NCI-H1694 (cell line): Measurements from ENCODE around the gene STEAP1.
"Not testable (repeated sequence)": the region's sequence is repeated elsewhere in the genome, so short reads cannot be mapped to it uniquely, and the experiment has no call there.

ENCODE experiments used
- DNase-seq: peaks from one replicate; lab custom pipeline; 2025; lab: John Stamatoyannopoulos, UW

The STEAP1 gene

DNA sequence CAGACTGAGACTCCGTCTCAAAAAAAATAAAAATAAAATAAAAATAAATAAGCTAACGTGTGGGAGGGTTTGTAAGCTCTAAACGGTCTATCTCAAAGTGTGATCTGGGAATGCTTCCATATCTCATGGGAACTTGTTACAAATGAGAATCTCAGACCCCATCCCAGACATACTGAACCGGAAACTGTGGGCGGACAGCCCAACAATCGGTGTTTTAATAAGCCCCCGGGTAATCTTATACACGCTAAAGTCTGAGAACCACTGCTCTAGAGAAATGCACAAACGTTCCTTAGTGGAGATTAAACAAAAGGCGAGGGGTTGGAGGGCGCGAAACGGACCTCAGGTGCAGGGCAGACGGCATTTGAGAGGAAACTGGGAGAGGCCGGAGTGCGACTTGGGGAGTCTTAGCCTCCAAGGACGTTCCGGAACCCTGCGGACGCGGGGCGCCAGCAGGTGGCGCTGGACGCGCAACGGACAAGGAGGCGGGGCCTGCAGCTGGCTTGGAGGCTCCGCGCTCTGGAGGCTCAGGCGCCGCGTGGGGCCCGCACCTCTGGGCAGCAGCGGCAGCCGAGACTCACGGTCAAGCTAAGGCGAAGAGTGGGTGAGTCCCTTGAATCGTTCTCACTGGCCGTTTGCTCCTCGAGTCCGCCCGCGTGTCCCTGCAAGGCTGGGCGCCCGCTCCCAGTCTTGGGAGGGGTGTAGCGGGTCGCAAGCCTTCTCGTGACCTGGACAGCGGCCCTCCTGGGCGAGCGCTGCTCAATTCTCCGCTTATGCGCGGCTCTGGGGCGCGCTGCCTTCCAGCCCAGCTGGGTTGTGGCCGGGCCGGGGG is at the start of gene STEAP1:
TSS of gene STEAP1 (plus strand) at position 527 of the 829 bp plus-strand sequence. CDS start 5,320 bp downstream, outside the sequence.
- DNase-seq = peak; percentile 56

DNA sequence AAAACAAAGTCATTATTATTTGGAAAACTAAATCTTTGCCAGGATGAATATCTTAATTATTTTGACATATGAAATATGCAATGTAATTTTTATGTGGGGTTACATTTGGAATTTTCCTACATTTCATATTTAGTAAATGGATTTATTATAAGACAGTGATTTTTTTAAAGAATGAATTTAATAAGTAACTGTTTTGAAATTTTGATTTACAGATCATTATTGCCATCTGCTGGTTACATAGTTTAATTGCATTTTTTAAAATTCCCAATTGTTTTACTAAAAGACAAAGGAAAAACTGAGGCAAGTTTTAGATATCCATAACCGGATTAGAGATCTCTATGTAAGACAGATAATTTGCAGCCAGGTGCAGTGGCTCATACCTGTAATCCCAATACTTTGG is 39.3 kb upstream of the STEAP1 start:
- not testable (repeated sequence) for DNase-seq

DNA sequence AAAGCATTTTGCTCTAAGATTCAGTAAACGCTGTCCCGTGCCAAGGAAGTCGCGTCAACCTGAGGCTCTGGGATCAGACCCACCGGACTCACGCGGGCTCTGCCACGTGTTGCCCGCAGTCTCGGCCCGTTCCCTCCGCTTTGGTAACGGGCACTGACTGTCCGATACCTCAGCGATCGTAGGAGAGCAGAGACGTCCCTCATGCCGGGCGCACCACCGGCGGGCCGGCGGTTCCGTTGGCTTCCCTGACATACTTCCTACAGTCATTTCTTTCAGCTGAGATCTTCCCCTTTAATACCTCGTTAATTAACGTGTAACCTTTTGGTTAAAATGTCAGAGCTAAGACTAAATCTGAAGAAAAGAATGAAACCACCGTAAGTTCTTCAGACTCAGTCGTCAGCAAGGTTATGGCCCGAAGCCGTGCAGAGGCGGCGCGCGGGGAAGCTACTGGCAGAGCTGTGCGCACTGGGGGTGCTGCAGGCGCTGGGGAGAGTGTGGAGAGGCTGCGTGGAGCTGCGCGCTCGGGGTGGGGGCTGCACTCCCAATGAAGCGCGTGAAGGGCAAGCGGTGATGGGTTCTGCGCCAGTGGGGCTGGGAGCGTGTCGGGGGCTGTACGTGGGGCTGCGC is 35.6 kb upstream of the STEAP1 start:
- DNase-seq = not testable (repeated sequence)

GRCh38 chr7:90119178-90119971 is 34.9 kb upstream of the STEAP1 start:
- no peak for DNase-seq

GRCh38 chr7:90120205-90120604 is 34.1 kb upstream of the STEAP1 start:
- DNase-seq = not testable (repeated sequence)

DNA sequence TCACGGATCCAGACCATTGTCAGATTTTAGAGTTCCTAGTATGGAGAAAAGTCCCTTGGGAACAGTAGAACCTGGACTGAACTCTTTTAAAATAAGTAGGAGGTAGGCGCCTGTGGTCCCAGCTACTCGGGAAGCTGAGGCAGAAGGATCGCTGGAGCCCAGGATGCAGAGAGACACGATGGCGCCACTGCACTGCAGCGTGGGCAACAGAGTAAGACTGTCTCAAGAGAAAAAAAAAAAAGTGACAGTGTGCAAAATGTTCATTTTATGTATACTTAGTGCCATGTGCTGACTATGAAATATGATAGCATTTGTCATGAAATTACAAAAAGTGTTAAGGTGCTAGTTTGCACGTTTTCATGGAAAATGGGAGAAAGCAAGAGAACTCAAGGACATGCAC is 22.5 kb upstream of the STEAP1 start:
- not testable (repeated sequence) for DNase-seq

GRCh38 chr7:90147079-90147960 is 6.9 kb upstream of the STEAP1 start:
- DNase-seq = not testable (repeated sequence)

DNA sequence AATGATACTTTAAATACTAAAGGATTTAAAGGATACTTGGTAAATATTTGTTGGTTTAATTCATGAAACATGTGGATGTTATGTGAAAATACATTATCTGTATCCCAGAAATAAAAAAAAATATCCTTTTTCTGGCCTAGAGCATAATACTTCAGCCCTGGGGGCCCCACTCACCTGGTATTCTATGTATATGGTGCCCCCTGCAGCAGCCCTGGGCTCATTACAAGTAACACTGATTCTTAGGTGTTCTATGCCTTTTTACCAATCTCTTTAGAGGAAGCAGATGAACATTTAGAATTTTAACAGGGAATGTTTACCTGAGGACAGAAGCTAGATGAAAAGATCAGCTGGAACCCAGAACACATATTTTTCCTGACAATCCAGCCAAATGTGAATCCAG is 4.8 kb upstream of the STEAP1 start:
- not testable (repeated sequence) for DNase-seq

DNA sequence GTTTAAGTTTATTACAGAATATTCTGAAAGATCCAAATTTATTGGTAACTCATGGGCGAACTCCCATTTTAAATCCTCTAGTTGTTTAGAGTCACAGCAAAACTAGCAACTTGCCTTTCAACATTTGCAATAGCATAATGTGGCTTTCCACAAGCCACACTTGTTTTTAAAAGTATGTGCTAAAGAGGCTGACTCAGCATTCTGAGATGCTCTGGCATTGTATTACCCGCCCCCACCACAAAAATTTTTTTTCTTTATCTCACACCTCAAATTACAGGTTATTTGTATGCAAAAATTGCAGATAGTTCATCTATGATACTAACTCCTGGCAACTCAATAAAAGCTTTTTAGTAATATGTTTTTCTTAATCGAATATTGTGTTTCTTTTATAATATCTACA is 2.4 kb upstream of the STEAP1 start:
- DNase-seq = not testable (repeated sequence)

- DNase-seq = peak; percentile 43
Measured at GRCh38 chr7:90152642-90153253, 1.5 kb upstream of the STEAP1 start.

DNA sequence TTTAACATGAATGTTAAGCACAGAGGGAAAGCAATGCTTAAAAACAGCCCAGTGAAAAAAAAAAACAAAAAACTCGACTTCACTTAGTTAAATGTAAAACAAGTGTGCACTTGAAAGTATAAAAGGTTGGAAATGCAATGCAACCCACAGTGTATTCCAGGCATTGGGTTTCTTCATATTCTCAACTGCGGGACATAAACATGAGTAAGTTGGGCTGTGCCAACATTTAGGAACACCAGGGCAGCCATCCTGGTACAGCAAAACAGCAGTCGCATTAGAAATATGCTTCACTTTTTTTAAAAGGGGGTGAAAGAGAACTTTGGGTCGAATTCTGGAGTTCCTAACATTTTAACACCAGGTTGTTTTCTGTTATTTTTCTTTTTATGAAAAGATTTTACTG is 937 bp downstream of the STEAP1 start:
- no peak for DNase-seq

GRCh38 chr7:90157331-90157730 is 3.1 kb downstream of the STEAP1 start:
- not testable (repeated sequence) for DNase-seq

DNA sequence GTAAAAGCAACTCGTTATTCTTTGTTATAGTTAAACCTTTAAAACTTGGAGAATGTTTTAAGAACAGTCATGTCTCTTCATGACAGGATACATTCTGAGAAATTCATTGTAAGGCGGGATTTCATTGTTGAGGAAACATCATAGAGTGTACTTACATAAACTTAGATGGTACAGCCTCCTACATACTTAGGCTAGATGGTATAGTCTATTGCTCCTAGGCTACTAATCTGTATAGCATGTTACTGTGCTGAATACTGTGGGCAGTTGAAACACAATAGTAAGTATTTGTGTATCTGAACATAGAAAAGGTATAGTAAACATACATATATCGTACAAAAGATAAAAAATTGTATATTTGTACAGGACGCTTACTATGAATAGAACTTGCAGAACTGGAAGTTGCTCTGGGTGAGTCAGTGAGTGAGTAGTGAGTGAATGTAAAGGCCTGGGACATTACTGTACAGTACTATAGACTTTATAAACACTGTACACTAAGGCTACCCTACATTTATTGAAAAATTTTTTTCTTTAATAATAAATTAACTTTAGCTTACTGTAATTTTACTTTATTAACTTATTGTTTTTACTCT is 3.6 kb downstream of the STEAP1 start:
- not testable (repeated sequence) for DNase-seq

DNA sequence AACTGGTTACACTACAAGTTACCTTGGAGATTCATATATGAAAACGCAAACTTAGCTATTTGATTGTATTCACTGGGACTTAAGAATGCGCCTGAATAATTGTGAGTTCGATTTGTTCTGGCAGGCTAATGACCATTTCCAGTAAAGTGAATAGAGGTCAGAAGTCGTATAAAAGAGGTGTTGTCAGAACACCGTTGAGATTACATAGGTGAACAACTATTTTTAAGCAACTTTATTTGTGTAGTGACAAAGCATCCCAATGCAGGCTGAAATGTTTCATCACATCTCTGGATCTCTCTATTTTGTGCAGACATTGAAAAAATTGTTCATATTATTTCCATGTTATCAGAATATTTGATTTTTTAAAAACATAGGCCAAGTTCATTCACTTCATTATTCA is 9.3 kb downstream of the STEAP1 start:
- no peak for DNase-seq

DNA sequence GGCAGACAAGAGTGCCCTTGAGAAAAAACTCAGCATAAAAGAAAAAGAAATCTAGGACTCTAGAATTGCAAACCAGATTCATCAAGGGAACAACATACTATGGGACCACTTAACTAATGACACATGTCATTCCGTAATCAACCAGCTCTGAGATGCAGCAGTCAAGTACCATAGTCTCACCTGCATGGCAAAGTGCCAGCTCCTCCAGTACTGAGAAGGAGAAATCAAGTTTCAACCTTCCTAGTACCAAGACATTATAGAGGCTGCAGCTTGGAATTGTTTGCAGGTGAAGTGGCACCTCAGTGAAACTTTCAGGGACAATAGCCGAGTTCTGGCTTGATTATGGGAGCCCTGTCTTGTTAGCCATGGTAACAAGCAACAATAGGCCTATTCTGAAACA is 11.5 kb downstream of the STEAP1 start:
- no peak for DNase-seq

GRCh38 chr7:90166153-90166552 is 11.9 kb downstream of the STEAP1 start:
- no peak for DNase-seq

GRCh38 chr7:90167361-90167760 is 13.1 kb downstream of the STEAP1 start:
- DNase-seq = no peak

DNA sequence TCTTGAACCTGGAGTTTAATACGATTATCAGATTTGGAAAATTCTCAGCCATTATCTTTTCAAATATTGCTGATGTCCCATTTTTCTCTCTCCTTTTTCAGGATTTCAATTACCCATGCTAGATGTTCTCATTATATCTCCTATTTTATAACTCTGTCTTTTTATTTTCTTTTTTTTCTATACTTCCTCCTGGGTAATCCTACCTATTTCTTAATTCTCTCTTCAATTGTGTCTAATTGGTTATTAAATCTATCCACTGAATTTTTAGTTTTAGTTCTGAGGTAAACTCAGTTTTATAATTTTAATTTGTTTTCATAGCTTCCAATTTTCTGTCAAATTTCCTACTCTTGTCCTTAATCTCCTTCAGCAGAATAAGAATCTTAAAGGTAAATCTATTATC is 15.6 kb downstream of the STEAP1 start:
- DNase-seq = no peak

- DNase-seq = no peak
Measured at GRCh38 chr7:90172121-90172520, 17.9 kb downstream of the STEAP1 start.

DNA sequence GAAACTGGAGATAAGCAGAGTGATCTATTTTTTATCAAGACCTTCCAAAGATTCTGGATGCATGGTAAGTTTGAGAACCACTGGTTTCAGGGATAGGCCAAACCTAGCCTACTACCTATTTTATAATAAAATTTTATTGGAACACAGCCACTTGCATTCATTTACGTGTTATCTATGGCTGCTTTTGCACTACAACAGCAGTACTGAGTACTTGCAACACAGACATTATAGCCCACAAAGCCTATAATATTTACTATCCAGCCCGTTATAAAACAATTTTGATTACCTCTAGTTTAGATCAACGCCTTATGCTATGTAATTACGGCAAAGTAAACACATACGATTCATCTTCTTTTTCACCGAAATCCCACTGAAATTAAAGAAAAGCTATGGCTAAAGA is 18.4 kb downstream of the STEAP1 start:
- no peak for DNase-seq
